ENCODE measurements around the gene ART3.

Gene ART3

DNA sequence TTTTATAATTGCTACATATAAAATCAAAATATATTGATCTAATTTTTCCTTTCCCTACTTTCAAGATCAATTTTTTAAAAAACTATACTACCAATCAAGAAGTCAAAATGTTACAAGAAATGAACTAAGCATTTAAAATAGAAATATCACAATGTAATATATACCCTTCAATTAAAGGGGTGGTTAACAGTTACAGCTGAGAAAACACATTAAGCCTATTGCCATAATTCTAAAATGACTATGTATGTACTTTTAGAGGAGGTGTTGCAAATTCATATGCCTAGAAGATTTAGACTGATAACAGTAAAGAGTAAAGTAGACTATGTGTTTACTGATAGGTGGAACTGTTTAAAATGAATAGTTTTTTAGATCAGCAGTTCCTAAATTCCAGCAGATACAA is 70.0 kb downstream of the ART3 start:
- Mint-ChIP-seq H3K9me3 (no peaks in the 10 kb centered on the region), H3K27me3 (no peaks in the 10 kb centered on the region), H3K27ac (no peak overlapping the region), H3K4me3 (no peak overlapping the region), H3K36me3 (peaks cover 33% of the 10 kb centered on the region), H3K4me1 (peaks cover 31% of the 10 kb centered on the region)
- CTCF ChIA-PET: no interaction called here
- DNase-seq: no peak

DNA sequence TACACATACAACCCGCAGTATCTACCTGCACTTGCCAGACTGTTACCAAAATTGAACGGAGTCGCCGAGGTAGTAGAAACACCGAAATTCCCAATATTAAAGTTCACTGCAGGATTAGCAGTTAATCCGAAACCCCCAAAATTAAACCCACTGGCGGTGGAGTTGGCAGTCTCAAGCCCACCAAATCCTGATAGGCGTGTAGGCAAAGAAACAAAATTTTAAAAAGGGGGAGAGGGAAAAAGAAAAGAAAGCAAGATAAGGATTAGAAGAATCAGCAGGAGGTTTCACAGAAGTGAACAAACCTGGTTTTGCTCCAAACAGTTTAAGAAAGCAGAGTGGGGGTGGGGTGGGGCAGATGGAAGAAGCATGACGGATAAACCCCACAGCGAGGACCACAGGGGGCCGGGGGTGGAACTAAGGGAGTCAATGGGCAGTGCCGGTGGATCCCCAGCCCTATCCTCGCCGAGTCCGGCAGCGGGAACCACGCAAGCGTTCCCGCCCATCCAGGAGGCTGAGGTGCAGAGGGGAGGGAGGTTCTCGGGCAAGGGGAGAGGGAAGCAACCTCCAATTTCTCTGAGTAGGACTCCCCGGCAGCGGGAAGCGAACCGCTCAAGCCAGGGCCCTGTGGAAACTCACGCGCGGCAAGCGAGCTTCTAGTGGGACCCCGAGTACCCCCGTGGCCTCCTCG is 73.1 kb downstream of the ART3 start:
- Mint-ChIP-seq H3K36me3 (peaks cover 11% of the 10 kb centered on the region), H3K4me3 (peak overlapping the region; percentile 95), H3K27me3 (peaks cover 3% of the 10 kb centered on the region), H3K4me1 (peaks cover 37% of the 10 kb centered on the region), H3K9me3 (no peaks in the 10 kb centered on the region), H3K27ac (peak overlapping the region; percentile 96)
- CTCF ChIA-PET: interaction anchor here (0.7 kb wide), 1 partner anchor 73 kb away, joined by 3 read pairs; no protein-coding TSS in a partner anchor
- peak; percentile 66 for DNase-seq

DNA sequence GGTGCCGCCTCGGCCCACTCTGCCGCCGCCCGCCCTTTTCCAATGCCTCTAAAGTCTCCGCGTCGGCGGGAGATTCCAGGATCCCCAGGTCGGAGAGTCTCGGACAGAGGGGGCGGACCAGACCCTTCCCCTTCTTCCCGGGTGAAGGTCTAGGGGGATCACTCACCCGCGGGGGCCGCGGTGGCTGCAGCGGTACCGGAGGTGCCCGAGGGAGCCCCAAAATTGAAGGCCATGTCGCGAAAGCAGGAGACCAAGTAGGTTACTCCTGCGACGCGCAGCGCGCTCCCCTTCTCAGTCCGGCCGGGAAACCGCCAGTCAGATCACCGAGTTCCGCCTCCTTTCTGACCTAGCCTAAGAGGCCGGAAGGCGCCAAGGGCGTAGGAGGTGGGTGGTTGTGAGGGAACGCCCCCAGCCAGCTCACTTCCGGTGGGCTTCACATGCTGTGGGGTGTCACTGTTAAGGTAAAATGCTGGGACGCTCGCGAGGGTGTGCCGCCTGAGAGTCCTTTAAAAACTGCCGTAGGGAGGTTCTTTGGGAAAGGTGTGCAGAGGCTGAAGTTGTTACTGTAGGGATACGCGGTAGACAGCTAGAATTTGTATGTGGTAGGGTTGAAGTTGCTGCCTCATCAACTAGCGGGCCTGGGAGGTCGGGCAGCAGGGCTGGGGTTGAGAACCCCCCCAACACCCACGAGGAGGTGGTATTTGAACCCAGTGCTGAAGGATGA is 73.8 kb downstream of the ART3 start, which contains the start of gene NUP54:
Gene NUP54 (minus strand): TSS at position 256 of the 724 bp plus-strand sequence. CDS start 23 bp downstream, at position 233.
- no peaks in the 10 kb centered on the region for H3K9me3 Mint-ChIP-seq
- H3K27ac Mint-ChIP-seq: peak within 1 kb of the TSS; percentile 96
- DNase-seq: peak; percentile 96
- H3K4me1 Mint-ChIP-seq: peaks cover 37% of the 10 kb centered on the region
- peaks cover 3% of the 10 kb centered on the region for H3K27me3 Mint-ChIP-seq
- CTCF ChIA-PET: interaction anchor here (0.7 to 1.0 kb wide), 2 partner anchors 72 to 229 kb away, joined by 3 read pairs; no protein-coding TSS in a partner anchor
- peak within 1 kb of the TSS; percentile 95 for H3K4me3 Mint-ChIP-seq
- peaks cover 6% of the 10 kb centered on the region for H3K36me3 Mint-ChIP-seq

DNA sequence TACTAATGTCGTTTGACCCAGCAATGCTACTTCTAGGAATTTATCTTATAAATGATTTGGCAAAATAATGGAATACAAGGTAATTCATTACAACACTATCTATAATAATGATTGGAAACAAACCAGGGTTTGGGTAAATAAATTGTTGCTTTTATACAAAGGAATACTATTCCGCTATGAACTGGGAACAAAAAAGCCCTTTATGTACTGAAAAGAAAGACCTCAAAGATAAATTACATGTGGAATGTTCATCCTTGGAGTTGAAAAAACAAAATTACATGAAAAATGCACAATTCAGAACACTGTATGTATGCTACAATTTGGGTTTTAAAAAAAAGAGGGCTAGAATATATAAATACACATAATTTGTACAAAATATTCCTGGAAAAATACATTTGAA is 78.8 kb downstream of the ART3 start:
- Mint-ChIP-seq H3K4me1 (peaks cover 17% of the 10 kb centered on the region), H3K27ac (no peak overlapping the region), H3K9me3 (peaks cover 5% of the 10 kb centered on the region), H3K36me3 (peaks cover 3% of the 10 kb centered on the region), H3K4me3 (no peak overlapping the region), H3K27me3 (peaks cover 3% of the 10 kb centered on the region)
- DNase-seq: no peak
- CTCF ChIA-PET: no interaction called here

DNA sequence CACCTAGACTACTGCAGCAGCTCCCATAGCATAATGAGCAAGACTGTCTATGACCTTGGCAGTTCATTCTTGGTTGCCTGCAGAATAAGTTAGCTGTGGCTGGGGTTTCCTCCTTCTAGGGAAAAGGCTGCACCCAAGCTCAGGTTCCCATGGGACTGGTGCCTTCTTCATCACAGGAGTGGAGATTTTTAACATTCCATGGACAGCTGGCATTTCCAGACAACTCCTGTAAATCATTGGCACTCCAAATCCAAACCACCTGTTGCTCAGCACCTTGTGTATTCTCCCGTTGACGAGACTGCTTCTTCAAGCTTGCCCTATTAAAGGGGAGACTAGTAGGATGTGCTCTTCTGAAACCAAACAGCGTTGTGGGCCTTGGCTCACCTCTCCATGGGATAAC is 81.5 kb downstream of the ART3 start:
- H3K27me3 Mint-ChIP-seq: peaks cover 3% of the 10 kb centered on the region
- CTCF ChIA-PET: interaction anchor here (1.1 kb wide), 1 partner anchor 160 kb away, joined by 3 read pairs; no protein-coding TSS in a partner anchor

DNA sequence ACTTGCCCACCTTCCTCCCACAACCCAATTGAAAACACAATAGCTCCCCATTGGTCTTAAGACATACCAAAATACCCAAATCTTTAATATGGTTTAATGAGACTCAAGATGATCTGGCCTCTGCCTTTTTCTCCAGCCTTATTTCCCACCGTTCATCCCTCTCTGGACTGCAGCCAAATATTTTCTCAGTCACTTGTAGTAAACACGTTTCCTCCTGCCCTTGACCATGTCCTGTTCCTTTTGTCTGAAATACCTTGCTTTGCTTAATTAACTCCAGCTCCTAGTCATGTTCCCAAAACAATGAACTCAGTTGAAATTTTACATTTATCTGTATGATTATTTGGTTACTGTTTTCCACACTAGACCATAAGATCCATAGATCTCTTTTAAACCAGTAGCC is 82.1 kb downstream of the ART3 start:
- CTCF ChIA-PET: interaction anchor here (1.1 kb wide), 1 partner anchor 160 kb away, joined by 3 read pairs; no protein-coding TSS in a partner anchor
- H3K27me3 Mint-ChIP-seq: peaks cover 3% of the 10 kb centered on the region
- DNase-seq: no peak
- H3K27ac Mint-ChIP-seq: no peak overlapping the region
- H3K36me3 Mint-ChIP-seq: peaks cover 2% of the 10 kb centered on the region
- H3K4me1 Mint-ChIP-seq: no peaks in the 10 kb centered on the region
- H3K4me3 Mint-ChIP-seq: no peak overlapping the region
- H3K9me3 Mint-ChIP-seq: peaks cover 5% of the 10 kb centered on the region

More for the DNA sequence above, 81.5 kb downstream of the ART3 start:
- H3K4me3 Mint-ChIP-seq: no peak overlapping the region
- H3K9me3 Mint-ChIP-seq: peaks cover 5% of the 10 kb centered on the region
- no peaks in the 10 kb centered on the region for H3K4me1 Mint-ChIP-seq
- H3K27ac Mint-ChIP-seq: no peak overlapping the region
- DNase-seq: no peak
- H3K36me3 Mint-ChIP-seq: no peaks in the 10 kb centered on the region

DNA sequence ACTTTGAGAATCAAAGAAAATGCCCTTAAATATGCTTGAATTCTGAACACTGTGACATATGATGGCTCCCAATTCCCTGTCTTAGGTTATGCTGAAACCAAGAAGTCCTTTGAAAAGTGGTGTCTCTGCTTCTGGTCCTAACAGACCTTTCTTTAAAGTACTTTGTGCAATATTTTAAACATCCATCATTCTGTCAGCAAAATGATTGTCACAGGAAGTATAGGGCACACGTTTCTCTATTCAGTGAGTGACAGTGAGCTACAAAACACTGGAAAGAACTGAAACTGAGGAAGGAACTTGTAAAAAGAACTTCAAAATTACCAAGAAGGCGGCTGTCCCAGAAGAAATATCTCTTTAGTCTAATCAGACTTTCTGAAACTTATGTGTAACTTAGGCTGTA is 85.8 kb downstream of the ART3 start:
- Mint-ChIP-seq H3K27ac (no peak overlapping the region), H3K36me3 (peaks cover 7% of the 10 kb centered on the region), H3K4me1 (no peaks in the 10 kb centered on the region), H3K4me3 (no peak overlapping the region), H3K9me3 (no peaks in the 10 kb centered on the region), H3K27me3 (no peaks in the 10 kb centered on the region)
- DNase-seq: no peak
- CTCF ChIA-PET: no interaction called here
